SK-N-MC (cell line): ENCODE results near the gene EVX1.

Source experiments
- DNase-seq: peaks from one replicate; pipeline ENCODE4 v3.0.0-alpha.2; 2011; ENCODE audit warnings: low read depth, low spot score
- H3K27ac ChIP-seq: fragments of 200-600 bp; sonication (generic); 2 replicates; pipeline ENCODE4 v1.5.1; 2016; ENCODE audit warnings: mixed run types
- H3K36me3 ChIP-seq: fragments of 200-600 bp; sonication (generic); 2 replicates; pipeline ENCODE4 v1.6.1; 2017; ENCODE audit warnings: antibody characterized with exemption, low read length, mixed read lengths; ENCODE audit not compliant: insufficient read depth
- H3K4me3 ChIP-seq: fragments of 200-600 bp; sonication (generic); 2 replicates; pipeline ENCODE4 v1.5.1; 2016
- H3K9ac ChIP-seq: fragments of 200-600 bp; sonication (generic); 2 replicates; pipeline ENCODE4 v1.8.0; 2017; ENCODE audit warnings: mixed run types, mixed read lengths; ENCODE audit not compliant: insufficient read length
- H3K9me3 ChIP-seq: fragments of 200-600 bp; sonication (generic); 2 replicates; pipeline ENCODE4 v1.6.1; 2017; ENCODE audit warnings: low read depth, mild to moderate bottlenecking, antibody characterized with exemption, low read length, moderate library complexity, mixed read lengths
- EZH2 ChIP-seq: fragments of 200-600 bp; sonication (generic); IDR thresholded peaks from one replicate; pipeline ENCODE4 v1.6.1; 2017; ENCODE audit warnings: antibody characterized with exemption
- FOXP2 ChIP-seq: optimal IDR thresholded peaks from 2 replicates; pipeline ENCODE3; 2011; ENCODE audit warnings: mild to moderate bottlenecking, moderate library complexity; ENCODE audit not compliant: insufficient read depth; ENCODE audit errors: extremely low read length, control extremely low read depth
- POLR2AphosphoS5 ChIP-seq: IDR thresholded peaks from 2 replicates; pipeline ENCODE4 v1.6.1; 2012; ENCODE audit warnings: mild to moderate bottlenecking, low read depth, low read length, borderline replicate concordance

Gene EVX1

DNA sequence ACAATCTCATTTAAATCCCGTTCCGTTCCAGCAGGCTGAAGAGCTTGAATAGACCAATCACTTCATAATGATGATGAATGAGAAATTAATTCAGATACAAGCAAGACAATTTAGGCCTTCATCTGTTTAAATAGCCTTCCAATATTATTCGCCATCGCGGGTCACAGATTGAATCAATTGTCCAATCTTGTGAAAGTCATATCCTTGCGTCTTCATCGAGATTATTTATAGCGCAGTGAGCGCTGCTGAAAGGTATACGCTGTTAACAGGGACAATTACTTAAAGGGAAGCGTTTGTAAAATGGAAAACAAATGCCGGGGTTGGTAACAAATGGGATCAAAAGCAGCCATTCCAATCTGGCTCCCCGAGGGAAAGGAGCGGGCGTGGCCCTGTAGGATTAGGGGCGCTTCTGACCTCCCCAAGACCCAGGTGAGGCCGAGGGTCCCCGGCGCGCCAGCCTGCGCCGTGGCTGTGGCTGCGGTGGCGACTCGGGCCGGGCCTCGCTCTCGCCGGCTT, 8.6 kb downstream of the EVX1 start:
- no peak overlapping the region for H3K27ac ChIP-seq
- no peak overlapping the region for H3K9ac ChIP-seq
- DNase-seq = no peak
- TF ChIP-seq POLR2AphosphoS5 (no peak), EZH2 (peak; percentile 60)
- H3K9me3 ChIP-seq = no peaks in the 10 kb centered on the region
- H3K4me3 ChIP-seq = no peak overlapping the region
- no peaks in the 10 kb centered on the region for H3K36me3 ChIP-seq

DNA sequence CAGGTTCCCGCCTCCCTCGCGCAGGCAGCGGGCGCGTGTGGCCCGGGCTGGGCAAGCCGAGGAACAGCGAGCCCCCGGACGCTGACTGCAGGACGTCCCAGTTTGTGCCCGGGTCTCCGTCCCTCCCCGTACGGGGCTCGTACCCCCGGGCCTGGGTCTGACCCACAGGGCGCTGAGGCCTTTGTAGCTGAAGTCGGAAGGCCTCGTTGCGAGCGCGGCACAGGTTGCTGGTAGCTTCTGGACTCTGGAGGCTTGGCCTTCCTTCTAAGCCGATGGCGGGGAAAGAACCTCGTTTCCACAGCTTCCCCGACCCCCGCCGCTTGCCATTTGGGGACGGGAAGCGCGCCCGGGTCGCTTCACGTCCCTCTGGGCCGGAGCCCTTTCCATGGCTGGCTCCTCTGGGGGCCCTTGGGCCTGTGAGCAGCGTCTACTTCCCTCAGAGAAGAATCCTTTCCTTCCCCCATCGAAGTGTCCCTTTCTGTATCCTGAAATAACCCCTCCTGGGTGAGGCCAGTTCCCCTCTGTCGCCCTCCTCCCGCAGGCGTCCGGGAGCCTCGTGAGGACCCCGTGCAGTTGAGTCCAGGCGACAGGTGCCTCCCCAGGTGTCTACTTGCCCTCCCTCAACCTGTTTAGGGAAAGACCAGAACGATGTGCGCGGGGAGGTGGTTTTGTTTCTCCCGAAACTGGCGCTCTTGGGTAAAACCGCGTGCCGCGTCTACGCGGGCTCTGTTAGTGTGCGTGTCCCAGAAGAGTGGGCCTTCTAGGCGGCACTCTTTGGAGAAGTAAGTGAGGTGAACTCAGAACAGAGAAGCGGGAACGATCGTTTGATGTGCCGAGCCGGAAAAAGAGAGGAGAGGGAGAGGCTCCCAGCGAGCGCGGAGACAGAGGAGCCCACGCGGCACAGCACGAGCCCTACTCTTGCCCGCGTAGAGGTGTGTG, 9.3 kb downstream of the EVX1 start:
- no peak overlapping the region for H3K4me3 ChIP-seq
- no peak for DNase-seq
- H3K9ac ChIP-seq = no peak overlapping the region
- no peaks in the 10 kb centered on the region for H3K36me3 ChIP-seq
- H3K27ac ChIP-seq = no peak overlapping the region
- no peaks in the 10 kb centered on the region for H3K9me3 ChIP-seq
- TF ChIP-seq POLR2AphosphoS5 = no peak
- TF ChIP-seq FOXP2 = no peak
- TF ChIP-seq EZH2 = no peak

DNA sequence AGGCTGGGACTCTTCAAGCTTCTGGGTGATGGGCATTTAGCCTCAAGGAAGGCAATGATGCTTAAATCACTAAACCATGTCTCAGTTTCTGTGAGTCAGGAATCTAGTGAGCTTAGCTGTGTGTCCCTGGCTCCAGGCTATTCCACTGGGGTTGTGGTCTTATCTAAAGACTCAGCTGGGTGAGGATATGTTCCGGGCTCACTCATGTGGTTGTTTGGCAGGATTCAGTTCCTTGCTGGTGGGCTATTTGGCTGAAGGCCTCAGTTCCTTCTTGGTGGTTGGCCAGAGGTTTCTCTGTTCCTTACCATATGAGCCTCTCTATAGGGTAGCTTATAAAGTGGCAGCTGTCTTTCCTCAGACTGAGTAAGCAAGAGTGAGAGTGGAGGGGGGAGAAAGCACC, 12.0 kb downstream of the EVX1 start:
- Histone ChIP-seq H3K27ac (no peak overlapping the region), H3K9ac (no peak overlapping the region), H3K4me3 (no peak overlapping the region), H3K36me3 (no peaks in the 10 kb centered on the region), H3K9me3 (no peaks in the 10 kb centered on the region)
- TF ChIP-seq EZH2 (no peak), FOXP2 (no peak), POLR2AphosphoS5 (no peak)
- DNase-seq = no peak

GRCh38 chr7:27260211-27260610, 17.6 kb downstream of the EVX1 start:
- no peak for DNase-seq
- TF ChIP-seq EZH2 (no peak), FOXP2 (no peak), POLR2AphosphoS5 (no peak)
- H3K27ac ChIP-seq = no peak overlapping the region

DNA sequence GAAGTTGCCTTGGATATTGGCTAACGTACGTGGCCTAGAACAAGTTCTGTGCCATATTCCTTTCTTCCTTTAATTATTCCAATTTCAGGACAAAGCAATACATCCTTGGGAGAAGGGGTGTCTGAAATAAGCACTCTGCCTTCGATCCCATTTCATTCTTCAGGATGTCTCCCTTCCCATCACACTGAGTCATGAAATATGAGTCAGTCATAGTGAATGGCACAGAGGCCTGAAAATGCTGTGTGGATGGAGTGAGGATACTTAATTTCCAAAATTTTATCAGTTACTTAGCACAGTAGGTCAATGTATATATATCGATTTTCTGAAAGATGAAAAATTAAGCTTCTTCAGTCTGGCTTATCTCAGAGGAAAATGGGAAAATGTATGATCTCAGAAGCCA, 19.5 kb downstream of the EVX1 start:
- H3K9ac ChIP-seq = no peak overlapping the region
- DNase-seq = no peak
- H3K9me3 ChIP-seq = no peaks in the 10 kb centered on the region
- no peak overlapping the region for H3K27ac ChIP-seq
- TF ChIP-seq POLR2AphosphoS5 (no peak), FOXP2 (no peak), EZH2 (no peak)
- H3K4me3 ChIP-seq = no peak overlapping the region
- no peaks in the 10 kb centered on the region for H3K36me3 ChIP-seq

More at GRCh38 chr7:27260211-27260610, 17.6 kb downstream of the EVX1 start:
- Histone ChIP-seq H3K9ac (no peak overlapping the region), H3K4me3 (no peak overlapping the region), H3K9me3 (no peaks in the 10 kb centered on the region), H3K36me3 (no peaks in the 10 kb centered on the region)

- TF ChIP-seq FOXP2 (no peak), POLR2AphosphoS5 (no peak), EZH2 (no peak)
- no peak overlapping the region for H3K4me3 ChIP-seq
- no peak for DNase-seq
- H3K36me3 ChIP-seq = no peaks in the 10 kb centered on the region
- no peaks in the 10 kb centered on the region for H3K9me3 ChIP-seq
- no peak overlapping the region for H3K27ac ChIP-seq
- H3K9ac ChIP-seq = no peak overlapping the region
Observed at GRCh38 chr7:27263781-27264180, 21.2 kb downstream of the EVX1 start.

GRCh38 chr7:27269455-27269854, 26.9 kb downstream of the EVX1 start:
- DNase-seq = no peak
- no peak overlapping the region for H3K9ac ChIP-seq
- H3K4me3 ChIP-seq = no peak overlapping the region
- no peaks in the 10 kb centered on the region for H3K9me3 ChIP-seq
- TF ChIP-seq POLR2AphosphoS5 (no peak), FOXP2 (no peak), EZH2 (no peak)
- H3K27ac ChIP-seq = no peak overlapping the region
- H3K36me3 ChIP-seq = no peaks in the 10 kb centered on the region

DNA sequence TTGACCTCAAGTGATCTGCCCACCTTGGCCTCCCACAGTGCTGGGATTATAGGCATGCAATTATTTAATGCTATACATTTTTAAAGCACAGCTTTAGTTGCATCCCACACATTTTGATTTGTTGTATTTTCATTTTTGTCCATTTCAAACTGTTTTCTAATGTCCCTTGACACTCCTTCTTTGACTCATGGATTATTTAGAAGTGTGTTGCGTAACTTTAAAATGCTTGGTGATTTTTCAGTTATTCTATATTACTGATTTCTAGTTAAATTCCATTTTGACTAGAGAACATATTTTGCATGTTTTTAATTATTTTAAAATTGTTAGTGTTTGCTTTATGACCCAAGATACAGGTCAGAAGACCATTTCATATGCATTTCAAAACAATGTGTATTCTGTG, 28.8 kb downstream of the EVX1 start:
- H3K9me3 ChIP-seq = no peaks in the 10 kb centered on the region
- no peak overlapping the region for H3K4me3 ChIP-seq
- H3K27ac ChIP-seq = no peak overlapping the region
- no peaks in the 10 kb centered on the region for H3K36me3 ChIP-seq
- no peak for DNase-seq
- TF ChIP-seq POLR2AphosphoS5 (no peak), EZH2 (no peak), FOXP2 (no peak)
- no peak overlapping the region for H3K9ac ChIP-seq

- no peaks in the 10 kb centered on the region for H3K36me3 ChIP-seq
- no peaks in the 10 kb centered on the region for H3K9me3 ChIP-seq
- H3K4me3 ChIP-seq = no peak overlapping the region
- no peak for DNase-seq
- no peak overlapping the region for H3K9ac ChIP-seq
- H3K27ac ChIP-seq = no peak overlapping the region
- TF ChIP-seq FOXP2 (no peak), EZH2 (no peak), POLR2AphosphoS5 (no peak)
Observed at GRCh38 chr7:27277628-27278027, 35.0 kb downstream of the EVX1 start.

DNA sequence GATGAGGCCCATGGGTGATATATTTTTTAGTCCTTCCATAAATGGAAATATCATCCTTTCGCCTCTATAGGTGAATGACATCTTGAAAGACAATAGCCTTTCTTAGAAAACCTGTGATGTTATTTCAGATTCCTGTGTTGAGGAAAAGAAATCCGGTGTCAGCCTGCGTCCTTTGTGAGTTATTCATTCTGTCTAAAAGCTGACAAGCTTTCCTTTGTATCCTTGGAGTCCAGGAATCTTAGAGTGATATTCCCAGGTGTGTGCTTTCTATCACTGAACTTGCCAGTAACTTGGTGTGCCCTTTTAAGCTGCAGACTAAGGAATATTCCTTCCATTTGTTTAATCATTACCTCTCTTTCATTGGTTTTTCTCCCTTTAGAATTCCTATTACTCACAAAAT, 41.0 kb downstream of the EVX1 start:
- Histone ChIP-seq H3K4me3 (no peak overlapping the region), H3K27ac (no peak overlapping the region), H3K9me3 (no peaks in the 10 kb centered on the region), H3K9ac (no peak overlapping the region), H3K36me3 (no peaks in the 10 kb centered on the region)
- no peak for DNase-seq
- TF ChIP-seq FOXP2 = no peak
- no peak for TF ChIP-seq EZH2
- no peak for TF ChIP-seq POLR2AphosphoS5
